CD14-positive monocyte (primary cell): ENCODE measurements around the gene MRPL40. TPM values are rescaled to one million over a fixed set of nuclear protein-coding genes. Genes with fewer than 3 reads are reported as not detected.
A peak's percentile ranks its signal among the peaks of the same experiment; 100 is the strongest.

Source experiments
- DNase-seq, 3 donors: peaks; one replicate each; pipeline ENCODE4 v3.0.0-alpha.2; 2011 to 2022
- H2AFZ ChIP-seq: 2 replicates; pipeline ENCODE4 v1.6.0; 2012; ENCODE audit warnings: mild to moderate bottlenecking, low read depth, low read length, inconsistent platforms; ENCODE audit not compliant: insufficient read depth, poor library complexity, severe bottlenecking
- H3K27ac ChIP-seq, 2 donors: 1 replicate in 1 of 2; 2 replicates in 1 of 2; pipeline ENCODE4 v1.5.1; 2012 to 2013; ENCODE audit warnings: low read length in 2 of 2, control low read depth in 1 of 2, inconsistent platforms in 1 of 2, low read depth in 1 of 2, mild to moderate bottlenecking in 1 of 2
- H3K27me3 ChIP-seq, 2 donors: one replicate each; pipeline versions ENCODE4 v1.6.0 to v1.6.1; 2011 to 2013; ENCODE audit warnings: low read length in 2 of 2; ENCODE audit not compliant: control insufficient read depth in 2 of 2, insufficient read depth in 2 of 2
- H3K36me3 ChIP-seq, 2 donors: replicated peaks in 1 of 2; 1 replicate in 1 of 2; 2 replicates in 1 of 2; pipeline versions ENCODE4 v1.5.1 to v1.6.1; 2012 to 2013; ENCODE audit warnings: low read length in 2 of 2, control low read depth in 1 of 2, inconsistent platforms in 1 of 2, mild to moderate bottlenecking in 1 of 2; ENCODE audit not compliant: insufficient read depth in 2 of 2, control insufficient read depth in 1 of 2
- H3K4me1 ChIP-seq, 2 donors: 1 replicate in 1 of 2; 2 replicates in 1 of 2; pipeline versions ENCODE4 v1.5.1 to v1.6.1; 2012 to 2013; ENCODE audit warnings: low read length in 2 of 2, control low read depth in 1 of 2, inconsistent platforms in 1 of 2, mild to moderate bottlenecking in 1 of 2, moderate library complexity in 1 of 2; ENCODE audit not compliant: insufficient read depth in 2 of 2, control insufficient read depth in 1 of 2
- H3K4me2 ChIP-seq: replicated peaks from 2 replicates; pipeline ENCODE3; 2012; ENCODE audit warnings: low read length, moderate library complexity, mild to moderate bottlenecking; ENCODE audit not compliant: poor library complexity, severe bottlenecking; ENCODE audit errors: extremely low read depth
- H3K4me3 ChIP-seq, 3 experiments: fragments of 200-600 bp in 1 of 3; sonication (generic) in 1 of 3; replicated peaks in 1 of 3; 1 replicate in 2 of 3; 2 replicates in 1 of 3; pipeline ENCODE4 v1.5.1; 2011 to 2013; ENCODE audit warnings: low read length in 3 of 3, mild to moderate bottlenecking in 3 of 3, control low read depth in 2 of 3, low read depth in 2 of 3, inconsistent platforms in 1 of 3, moderate library complexity in 1 of 3
- H3K79me2 ChIP-seq: 2 replicates; pipeline ENCODE4 v1.6.0; 2012; ENCODE audit warnings: mild to moderate bottlenecking, control low read depth, inconsistent platforms, low read length, moderate library complexity; ENCODE audit not compliant: insufficient read depth
- H3K9ac ChIP-seq: 2 replicates; pipeline ENCODE4 v1.6.0; 2017; ENCODE audit warnings: low read length, mild to moderate bottlenecking; ENCODE audit not compliant: insufficient read depth, poor library complexity, severe bottlenecking
- H3K9me3 ChIP-seq, 2 donors: replicated peaks in 1 of 2; 1 replicate in 1 of 2; 2 replicates in 1 of 2; pipeline versions ENCODE4 v1.5.1 to v1.6.1; 2012 to 2013; ENCODE audit warnings: low read length in 2 of 2, control low read depth in 1 of 2; ENCODE audit not compliant: control insufficient read depth in 1 of 2, insufficient read depth in 1 of 2
- H4K20me1 ChIP-seq: 2 replicates; pipeline ENCODE4 v1.6.0; 2012; ENCODE audit warnings: mild to moderate bottlenecking, low read length, control low read depth, moderate library complexity; ENCODE audit not compliant: insufficient read depth
- H3K27ac Mint-ChIP-seq, 7 donors: one replicate each; pipeline ENCODE4 v1.8.0; 2020; ENCODE audit warnings: mild to moderate bottlenecking in 7 of 7, mixed read lengths in 7 of 7, moderate library complexity in 6 of 7, inconsistent platforms in 2 of 7
- H3K27me3 Mint-ChIP-seq, 3 donors: one replicate each; pipeline ENCODE4 v1.8.0; 2021 to 2022; ENCODE audit warnings: low read depth in 3 of 3, mild to moderate bottlenecking in 3 of 3, mixed read lengths in 3 of 3, moderate library complexity in 3 of 3, inconsistent platforms in 1 of 3
- H3K36me3 Mint-ChIP-seq, 2 donors: one replicate each; pipeline ENCODE4 v1.8.0; 2020; ENCODE audit warnings: mixed read lengths in 2 of 2, inconsistent platforms in 1 of 2, mild to moderate bottlenecking in 1 of 2
- H3K4me1 Mint-ChIP-seq: one replicate; pipeline ENCODE4 v1.8.0; 2020; ENCODE audit warnings: mild to moderate bottlenecking, mixed read lengths
- H3K4me3 Mint-ChIP-seq, 2 donors: one replicate each; pipeline ENCODE4 v1.8.0; 2020; ENCODE audit warnings: mild to moderate bottlenecking in 2 of 2, mixed read lengths in 2 of 2, moderate library complexity in 1 of 2
- H3K9me3 Mint-ChIP-seq, 7 donors: one replicate each; pipeline ENCODE4 v1.8.0; 2020 to 2022; ENCODE audit warnings: mixed read lengths in 7 of 7, mild to moderate bottlenecking in 6 of 7, moderate library complexity in 6 of 7, inconsistent platforms in 2 of 7
- WGBS: methylation state at CpG from one replicate; pipeline ENCODE4 v1.1.5; 2013; ENCODE audit warnings: missing lambda C conversion rate; ENCODE audit not compliant: insufficient coverage; 5-methylcytosine and 5-hydroxymethylcytosine counted together
- intact Hi-C, 2 donors: fragments of 100-400 bp; cut with micrococcal nuclease; formaldehyde crosslinking; loops; one replicate each; pipeline versions ENCODE4 v1.15.0 to v1.15.1; 2023
- polyA plus RNA-seq, 3 donors: library from polyadenylated mRNA; depleted of rRNA in 1 of 3; unstranded in 2 of 3; stranded (reverse) in 1 of 3; fragments of 300-500 nt in 2 of 3; fragments of >200 nt in 1 of 3; fragmentation: Illumina TruSeq in 2 of 3; gene quantifications; 1 replicate in 2 of 3; 2 replicates in 1 of 3; pipeline ENCODE4 v1.2.3, GENCODE V29; 2012 to 2021
- TF ChIP-seq, protein P1 (sequence below): fragments of 200-600 bp; IDR thresholded peaks from one replicate; pipeline ENCODE4 v1.8.0; 2022; ENCODE audit warnings: antibody characterized with exemption, mild to moderate bottlenecking

MRPL40 gene
- polyA plus RNA-seq, 3 donors, result 9.2 to 61.4 (median 48.4) TPM

- H2AFZ ChIP-seq, result peak overlapping the region; percentile 97
- H3K9ac ChIP-seq, result peak overlapping the region; percentile 93
- Mint-ChIP-seq H3K27me3 (no peaks in the 10 kb centered on the region), H3K36me3 (peaks cover 44 to 50% of the 10 kb centered on the region in 2 donors), H3K4me1 (peaks cover 25% of the 10 kb centered on the region), H3K9me3 (peaks cover 0 to 1% (median 0%) of the 10 kb centered on the region in 7 donors), H3K4me3 (peak overlapping the region; percentile 91 to 96), H3K27ac (peak overlapping the region; percentile 80 to 96 (median 94))
- H3K4me3 ChIP-seq, result peak overlapping the region; percentile 54 to 82 (median 69)
- H4K20me1 ChIP-seq, result peaks cover 23% of the 10 kb centered on the region
- H3K27ac ChIP-seq, result peak overlapping the region; percentile 58 to 87
- 23% methylated on average over 10 of the region's 14 CpGs for WGBS
- peak overlapping the region; percentile 84 for H3K4me2 ChIP-seq
- TF ChIP-seq, protein P1, sequence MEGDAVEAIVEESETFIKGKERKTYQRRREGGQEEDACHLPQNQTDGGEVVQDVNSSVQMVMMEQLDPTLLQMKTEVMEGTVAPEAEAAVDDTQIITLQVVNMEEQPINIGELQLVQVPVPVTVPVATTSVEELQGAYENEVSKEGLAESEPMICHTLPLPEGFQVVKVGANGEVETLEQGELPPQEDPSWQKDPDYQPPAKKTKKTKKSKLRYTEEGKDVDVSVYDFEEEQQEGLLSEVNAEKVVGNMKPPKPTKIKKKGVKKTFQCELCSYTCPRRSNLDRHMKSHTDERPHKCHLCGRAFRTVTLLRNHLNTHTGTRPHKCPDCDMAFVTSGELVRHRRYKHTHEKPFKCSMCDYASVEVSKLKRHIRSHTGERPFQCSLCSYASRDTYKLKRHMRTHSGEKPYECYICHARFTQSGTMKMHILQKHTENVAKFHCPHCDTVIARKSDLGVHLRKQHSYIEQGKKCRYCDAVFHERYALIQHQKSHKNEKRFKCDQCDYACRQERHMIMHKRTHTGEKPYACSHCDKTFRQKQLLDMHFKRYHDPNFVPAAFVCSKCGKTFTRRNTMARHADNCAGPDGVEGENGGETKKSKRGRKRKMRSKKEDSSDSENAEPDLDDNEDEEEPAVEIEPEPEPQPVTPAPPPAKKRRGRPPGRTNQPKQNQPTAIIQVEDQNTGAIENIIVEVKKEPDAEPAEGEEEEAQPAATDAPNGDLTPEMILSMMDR, result no peak
- H3K9me3 ChIP-seq, result no peaks in the 10 kb centered on the region
- H3K79me2 ChIP-seq, result peaks cover 45% of the 10 kb centered on the region
- intact Hi-C loops, result no loop called here
- H3K4me1 ChIP-seq, result peaks cover 16 to 26% of the 10 kb centered on the region in 2 donors
- H3K36me3 ChIP-seq, result peaks cover 32 to 49% of the 10 kb centered on the region in 2 donors
- H3K27me3 ChIP-seq, result no peaks in the 10 kb centered on the region
- peak in 1 of 3 donors; percentile 10 for DNase-seq
Observed at GRCh38 chr22:19448076-19448607, 15.8 kb downstream of the MRPL40 start.

DNA sequence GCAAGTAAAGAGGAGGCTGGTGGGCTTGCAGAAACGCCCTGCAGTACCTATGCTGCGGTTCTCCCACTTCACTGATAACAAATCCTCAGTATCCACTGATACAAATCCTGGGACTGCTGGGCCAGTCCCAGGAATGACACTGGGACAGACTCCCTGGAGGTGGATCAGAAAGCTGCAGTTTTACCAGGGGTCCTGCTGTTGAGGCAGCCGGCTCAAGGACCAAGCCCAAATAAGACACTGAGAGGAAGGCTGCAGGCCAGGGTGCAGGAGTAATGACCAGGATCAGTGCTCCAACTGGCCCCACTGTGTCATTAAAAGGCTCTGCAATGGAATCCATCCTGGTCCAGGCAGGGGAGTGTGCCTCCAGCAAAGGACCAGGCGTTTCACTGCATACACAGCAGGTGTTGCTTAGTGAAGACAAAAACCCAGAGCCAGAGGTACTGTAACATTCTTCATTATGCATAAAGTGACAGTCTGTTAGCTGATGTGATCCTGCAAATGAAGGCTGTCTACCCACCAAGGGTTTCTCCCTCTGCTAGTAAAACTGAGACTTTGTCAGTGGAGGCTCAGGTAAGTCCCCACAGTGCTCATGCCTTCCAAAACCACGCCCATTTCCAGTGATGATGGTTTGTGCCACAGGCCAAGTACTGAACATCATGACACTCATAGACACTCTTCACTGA, 16.5 kb downstream of the MRPL40 start:
- DNase-seq, result no peak
- H3K36me3 ChIP-seq, result peaks cover 32 to 49% of the 10 kb centered on the region in 2 donors
- Mint-ChIP-seq H3K27ac (no peak overlapping the region), H3K4me1 (peaks cover 23% of the 10 kb centered on the region), H3K27me3 (no peaks in the 10 kb centered on the region), H3K36me3 (peaks cover 44 to 50% of the 10 kb centered on the region in 2 donors), H3K9me3 (peaks cover 0 to 1% (median 0%) of the 10 kb centered on the region in 7 donors), H3K4me3 (no peak overlapping the region)
- H3K27ac ChIP-seq, result no peak overlapping the region
- peaks cover 16 to 26% of the 10 kb centered on the region in 2 donors for H3K4me1 ChIP-seq
- peaks cover 18% of the 10 kb centered on the region for H4K20me1 ChIP-seq
- WGBS, result 94% methylated on average over 3 of the region's 5 CpGs
- peaks cover 38% of the 10 kb centered on the region for H3K79me2 ChIP-seq
- no peak overlapping the region for H3K4me2 ChIP-seq
- H3K9me3 ChIP-seq, result no peaks in the 10 kb centered on the region
- H3K9ac ChIP-seq, result no peak overlapping the region
- no peak overlapping the region for H3K4me3 ChIP-seq
- no peak overlapping the region for H2AFZ ChIP-seq
- intact Hi-C loops, result no loop called here
- no peaks in the 10 kb centered on the region for H3K27me3 ChIP-seq
- TF ChIP-seq, protein P1, result no peak
